ENCODE measurements around the gene HYOU1. TPM values are rescaled to one million over a fixed set of nuclear protein-coding genes. Genes with fewer than 3 reads are reported as not detected.
A peak's percentile ranks its signal among the peaks of the same experiment; 100 is the strongest.

Gene HYOU1
- total and polyA plus RNA-seq, 2 experiments from 2014 or later, result 48.2 to 229 TPM

DNA sequence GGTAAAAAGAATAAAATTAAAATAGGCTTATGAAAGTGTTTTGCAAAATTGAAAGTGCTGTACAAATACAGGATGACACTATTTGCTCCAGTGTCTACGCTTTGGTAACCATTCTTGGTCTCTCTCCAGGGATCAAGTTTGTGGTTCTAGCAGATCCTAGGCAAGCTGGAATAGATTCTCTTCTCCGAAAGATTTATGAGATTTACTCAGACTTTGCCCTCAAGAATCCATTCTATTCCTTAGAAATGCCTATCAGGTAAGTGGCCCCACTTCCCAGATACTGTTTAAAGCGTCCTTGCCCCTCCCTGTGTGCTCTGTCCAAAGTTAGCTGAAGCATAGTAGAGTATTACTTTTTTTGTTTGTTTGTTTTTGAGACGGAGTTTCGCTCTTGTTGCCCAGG lies 35.4 kb downstream of the HYOU1 start (continued):
- TF ChIP-seq ZNF331 (CRISPR knock-in tag; IDR thresholded peaks at IDR 0.05; ENCODE audit: low read depth) (no peak), NANOG (IDR thresholded peaks at IDR 0.05; ENCODE audit: borderline replicate concordance) (no peak), STAT1 (IDR thresholded peaks at IDR 0.05; ENCODE audit: unreplicated experiment) (no peak), EZH2phosphoT487 (IDR thresholded peaks at IDR 0.05; ENCODE audit: unreplicated experiment) (no peak)

DNA sequence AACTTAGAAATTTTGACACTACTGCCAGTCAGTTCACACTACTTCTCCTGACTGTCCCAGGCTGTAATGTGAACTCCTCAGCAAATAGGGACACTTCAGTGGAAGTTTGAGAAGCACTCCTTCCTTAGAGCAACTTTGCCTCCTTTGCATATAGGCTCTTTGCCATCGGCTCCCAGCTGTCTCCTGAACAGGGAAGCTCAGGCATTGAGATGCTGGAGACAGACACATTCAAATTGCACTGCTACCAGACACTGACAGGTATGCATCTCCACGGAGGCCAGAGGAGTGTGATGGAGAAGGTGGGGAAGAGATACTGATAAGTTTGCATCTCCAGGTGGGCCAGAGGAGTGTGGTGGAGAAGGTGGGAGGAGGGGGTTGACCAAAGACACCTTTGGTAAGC lies 37.0 kb downstream of the HYOU1 start:
- no peak overlapping the region for H3K27ac ChIP-seq (ENCODE audit: low read depth)
- Mint-ChIP-seq H3K27me3 (ENCODE audit: insufficient read depth, low read depth, poor library complexity) (peaks cover 8% of the 10 kb centered on the region), H3K36me3 (ENCODE audit: low read depth) (peaks cover 74% of the 10 kb centered on the region), H3K9me3 (peaks cover 3% of the 10 kb centered on the region; the same call in 1 of the 3 replicates), H3K4me1 (peaks cover 10% of the 10 kb centered on the region), H3K27ac (no peak overlapping the region), H3K4me3 (peak overlapping the region; percentile 99)
- H3K9me2 ChIP-seq (ENCODE audit: insufficient read depth), result no peaks in the 10 kb centered on the region
- H3K36me3 ChIP-seq (ENCODE audit: insufficient read depth), result peaks cover 60% of the 10 kb centered on the region
- no peaks in the 10 kb centered on the region for H3K27me3 ChIP-seq (ENCODE audit: insufficient read depth)
- H3K4me3 ChIP-seq, result peak overlapping the region; percentile 88
- no peak overlapping the region for H2AFZ ChIP-seq
- ATAC-seq, result no peak
- H4K20me1 ChIP-seq (replicated peaks; ENCODE audit: insufficient read depth), result peaks cover 26% of the 10 kb centered on the region
- peaks cover 50% of the 10 kb centered on the region for H3F3A ChIP-seq (replicated peaks; ENCODE audit: low read depth)
- peaks cover 21% of the 10 kb centered on the region; the same call in 1 of the 2 replicates for H3K4me1 ChIP-seq (ENCODE audit: insufficient read depth)
- H3K79me2 ChIP-seq (replicated peaks; ENCODE audit: insufficient read depth), result peaks cover 61% of the 10 kb centered on the region
- DNase-seq (ENCODE audit: low spot score), result no peak
- H3K4me2 ChIP-seq, result peak overlapping the region; percentile 100
- TF ChIP-seq, protein P1, sequence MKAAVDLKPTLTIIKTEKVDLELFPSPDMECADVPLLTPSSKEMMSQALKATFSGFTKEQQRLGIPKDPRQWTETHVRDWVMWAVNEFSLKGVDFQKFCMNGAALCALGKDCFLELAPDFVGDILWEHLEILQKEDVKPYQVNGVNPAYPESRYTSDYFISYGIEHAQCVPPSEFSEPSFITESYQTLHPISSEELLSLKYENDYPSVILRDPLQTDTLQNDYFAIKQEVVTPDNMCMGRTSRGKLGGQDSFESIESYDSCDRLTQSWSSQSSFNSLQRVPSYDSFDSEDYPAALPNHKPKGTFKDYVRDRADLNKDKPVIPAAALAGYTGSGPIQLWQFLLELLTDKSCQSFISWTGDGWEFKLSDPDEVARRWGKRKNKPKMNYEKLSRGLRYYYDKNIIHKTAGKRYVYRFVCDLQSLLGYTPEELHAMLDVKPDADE (IDR thresholded peaks at IDR 0.05), result no peak
- TF ChIP-seq, protein P2, sequence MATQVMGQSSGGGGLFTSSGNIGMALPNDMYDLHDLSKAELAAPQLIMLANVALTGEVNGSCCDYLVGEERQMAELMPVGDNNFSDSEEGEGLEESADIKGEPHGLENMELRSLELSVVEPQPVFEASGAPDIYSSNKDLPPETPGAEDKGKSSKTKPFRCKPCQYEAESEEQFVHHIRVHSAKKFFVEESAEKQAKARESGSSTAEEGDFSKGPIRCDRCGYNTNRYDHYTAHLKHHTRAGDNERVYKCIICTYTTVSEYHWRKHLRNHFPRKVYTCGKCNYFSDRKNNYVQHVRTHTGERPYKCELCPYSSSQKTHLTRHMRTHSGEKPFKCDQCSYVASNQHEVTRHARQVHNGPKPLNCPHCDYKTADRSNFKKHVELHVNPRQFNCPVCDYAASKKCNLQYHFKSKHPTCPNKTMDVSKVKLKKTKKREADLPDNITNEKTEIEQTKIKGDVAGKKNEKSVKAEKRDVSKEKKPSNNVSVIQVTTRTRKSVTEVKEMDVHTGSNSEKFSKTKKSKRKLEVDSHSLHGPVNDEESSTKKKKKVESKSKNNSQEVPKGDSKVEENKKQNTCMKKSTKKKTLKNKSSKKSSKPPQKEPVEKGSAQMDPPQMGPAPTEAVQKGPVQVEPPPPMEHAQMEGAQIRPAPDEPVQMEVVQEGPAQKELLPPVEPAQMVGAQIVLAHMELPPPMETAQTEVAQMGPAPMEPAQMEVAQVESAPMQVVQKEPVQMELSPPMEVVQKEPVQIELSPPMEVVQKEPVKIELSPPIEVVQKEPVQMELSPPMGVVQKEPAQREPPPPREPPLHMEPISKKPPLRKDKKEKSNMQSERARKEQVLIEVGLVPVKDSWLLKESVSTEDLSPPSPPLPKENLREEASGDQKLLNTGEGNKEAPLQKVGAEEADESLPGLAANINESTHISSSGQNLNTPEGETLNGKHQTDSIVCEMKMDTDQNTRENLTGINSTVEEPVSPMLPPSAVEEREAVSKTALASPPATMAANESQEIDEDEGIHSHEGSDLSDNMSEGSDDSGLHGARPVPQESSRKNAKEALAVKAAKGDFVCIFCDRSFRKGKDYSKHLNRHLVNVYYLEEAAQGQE (IDR thresholded peaks at IDR 0.05; ENCODE audit: unreplicated experiment), result no peak
- TF ChIP-seq CREB1 (CRISPR knock-in tag; IDR thresholded peaks at IDR 0.05; ENCODE audit: low read depth) (no peak), EZH2phosphoT487 (IDR thresholded peaks at IDR 0.05; ENCODE audit: unreplicated experiment) (no peak), ZNF331 (CRISPR knock-in tag; IDR thresholded peaks at IDR 0.05; ENCODE audit: low read depth) (no peak), POLR2AphosphoS5 (IDR thresholded peaks at IDR 0.05; ENCODE audit: low read depth) (no peak), NANOG (IDR thresholded peaks at IDR 0.05; ENCODE audit: borderline replicate concordance) (no peak), ZNF114 (CRISPR knock-in tag; IDR thresholded peaks at IDR 0.05) (no peak), JUNB (IDR thresholded peaks at IDR 0.05; ENCODE audit: unreplicated experiment) (no peak), STAT1 (IDR thresholded peaks at IDR 0.05; ENCODE audit: unreplicated experiment) (no peak), EZH2 (IDR thresholded peaks at IDR 0.05; ENCODE audit: low read depth, unreplicated experiment) (no peak)
- TF ChIP-seq, protein P3, sequence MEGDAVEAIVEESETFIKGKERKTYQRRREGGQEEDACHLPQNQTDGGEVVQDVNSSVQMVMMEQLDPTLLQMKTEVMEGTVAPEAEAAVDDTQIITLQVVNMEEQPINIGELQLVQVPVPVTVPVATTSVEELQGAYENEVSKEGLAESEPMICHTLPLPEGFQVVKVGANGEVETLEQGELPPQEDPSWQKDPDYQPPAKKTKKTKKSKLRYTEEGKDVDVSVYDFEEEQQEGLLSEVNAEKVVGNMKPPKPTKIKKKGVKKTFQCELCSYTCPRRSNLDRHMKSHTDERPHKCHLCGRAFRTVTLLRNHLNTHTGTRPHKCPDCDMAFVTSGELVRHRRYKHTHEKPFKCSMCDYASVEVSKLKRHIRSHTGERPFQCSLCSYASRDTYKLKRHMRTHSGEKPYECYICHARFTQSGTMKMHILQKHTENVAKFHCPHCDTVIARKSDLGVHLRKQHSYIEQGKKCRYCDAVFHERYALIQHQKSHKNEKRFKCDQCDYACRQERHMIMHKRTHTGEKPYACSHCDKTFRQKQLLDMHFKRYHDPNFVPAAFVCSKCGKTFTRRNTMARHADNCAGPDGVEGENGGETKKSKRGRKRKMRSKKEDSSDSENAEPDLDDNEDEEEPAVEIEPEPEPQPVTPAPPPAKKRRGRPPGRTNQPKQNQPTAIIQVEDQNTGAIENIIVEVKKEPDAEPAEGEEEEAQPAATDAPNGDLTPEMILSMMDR (conservative IDR thresholded peaks at IDR 0.05; ENCODE audit: low read depth in 2 of 2), result no peak
- TF ChIP-seq, protein P4, sequence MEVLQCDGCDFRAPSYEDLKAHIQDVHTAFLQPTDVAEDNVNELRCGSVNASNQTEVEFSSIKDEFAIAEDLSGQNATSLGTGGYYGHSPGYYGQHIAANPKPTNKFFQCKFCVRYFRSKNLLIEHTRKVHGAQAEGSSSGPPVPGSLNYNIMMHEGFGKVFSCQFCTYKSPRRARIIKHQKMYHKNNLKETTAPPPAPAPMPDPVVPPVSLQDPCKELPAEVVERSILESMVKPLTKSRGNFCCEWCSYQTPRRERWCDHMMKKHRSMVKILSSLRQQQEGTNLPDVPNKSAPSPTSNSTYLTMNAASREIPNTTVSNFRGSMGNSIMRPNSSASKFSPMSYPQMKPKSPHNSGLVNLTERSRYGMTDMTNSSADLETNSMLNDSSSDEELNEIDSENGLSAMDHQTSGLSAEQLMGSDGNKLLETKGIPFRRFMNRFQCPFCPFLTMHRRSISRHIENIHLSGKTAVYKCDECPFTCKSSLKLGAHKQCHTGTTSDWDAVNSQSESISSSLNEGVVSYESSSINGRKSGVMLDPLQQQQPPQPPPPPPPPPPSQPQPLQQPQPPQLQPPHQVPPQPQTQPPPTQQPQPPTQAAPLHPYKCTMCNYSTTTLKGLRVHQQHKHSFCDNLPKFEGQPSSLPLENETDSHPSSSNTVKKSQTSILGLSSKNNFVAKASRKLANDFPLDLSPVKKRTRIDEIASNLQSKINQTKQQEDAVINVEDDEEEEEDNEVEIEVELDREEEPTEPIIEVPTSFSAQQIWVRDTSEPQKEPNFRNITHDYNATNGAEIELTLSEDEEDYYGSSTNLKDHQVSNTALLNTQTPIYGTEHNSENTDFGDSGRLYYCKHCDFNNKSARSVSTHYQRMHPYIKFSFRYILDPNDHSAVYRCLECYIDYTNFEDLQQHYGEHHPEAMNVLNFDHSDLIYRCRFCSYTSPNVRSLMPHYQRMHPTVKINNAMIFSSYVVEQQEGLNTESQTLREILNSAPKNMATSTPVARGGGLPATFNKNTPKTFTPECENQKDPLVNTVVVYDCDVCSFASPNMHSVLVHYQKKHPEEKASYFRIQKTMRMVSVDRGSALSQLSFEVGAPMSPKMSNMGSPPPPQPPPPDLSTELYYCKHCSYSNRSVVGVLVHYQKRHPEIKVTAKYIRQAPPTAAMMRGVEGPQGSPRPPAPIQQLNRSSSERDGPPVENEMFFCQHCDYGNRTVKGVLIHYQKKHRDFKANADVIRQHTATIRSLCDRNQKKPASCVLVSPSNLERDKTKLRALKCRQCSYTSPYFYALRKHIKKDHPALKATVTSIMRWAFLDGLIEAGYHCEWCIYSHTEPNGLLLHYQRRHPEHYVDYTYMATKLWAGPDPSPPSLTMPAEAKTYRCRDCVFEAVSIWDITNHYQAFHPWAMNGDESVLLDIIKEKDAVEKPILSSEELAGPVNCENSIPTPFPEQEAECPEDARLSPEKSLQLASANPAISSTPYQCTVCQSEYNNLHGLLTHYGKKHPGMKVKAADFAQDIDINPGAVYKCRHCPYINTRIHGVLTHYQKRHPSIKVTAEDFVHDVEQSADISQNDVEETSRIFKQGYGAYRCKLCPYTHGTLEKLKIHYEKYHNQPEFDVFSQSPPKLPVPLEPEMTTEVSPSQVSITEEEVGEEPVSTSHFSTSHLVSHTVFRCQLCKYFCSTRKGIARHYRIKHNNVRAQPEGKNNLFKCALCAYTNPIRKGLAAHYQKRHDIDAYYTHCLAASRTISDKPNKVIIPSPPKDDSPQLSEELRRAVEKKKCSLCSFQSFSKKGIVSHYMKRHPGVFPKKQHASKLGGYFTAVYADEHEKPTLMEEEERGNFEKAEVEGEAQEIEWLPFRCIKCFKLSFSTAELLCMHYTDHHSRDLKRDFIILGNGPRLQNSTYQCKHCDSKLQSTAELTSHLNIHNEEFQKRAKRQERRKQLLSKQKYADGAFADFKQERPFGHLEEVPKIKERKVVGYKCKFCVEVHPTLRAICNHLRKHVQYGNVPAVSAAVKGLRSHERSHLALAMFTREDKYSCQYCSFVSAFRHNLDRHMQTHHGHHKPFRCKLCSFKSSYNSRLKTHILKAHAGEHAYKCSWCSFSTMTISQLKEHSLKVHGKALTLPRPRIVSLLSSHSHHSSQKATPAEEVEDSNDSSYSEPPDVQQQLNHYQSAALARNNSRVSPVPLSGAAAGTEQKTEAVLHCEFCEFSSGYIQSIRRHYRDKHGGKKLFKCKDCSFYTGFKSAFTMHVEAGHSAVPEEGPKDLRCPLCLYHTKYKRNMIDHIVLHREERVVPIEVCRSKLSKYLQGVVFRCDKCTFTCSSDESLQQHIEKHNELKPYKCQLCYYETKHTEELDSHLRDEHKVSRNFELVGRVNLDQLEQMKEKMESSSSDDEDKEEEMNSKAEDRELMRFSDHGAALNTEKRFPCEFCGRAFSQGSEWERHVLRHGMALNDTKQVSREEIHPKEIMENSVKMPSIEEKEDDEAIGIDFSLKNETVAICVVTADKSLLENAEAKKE (CRISPR knock-in tag; IDR thresholded peaks at IDR 0.05), result no peak
